ENCODE measurements around the gene TAS1R3.

DNA sequence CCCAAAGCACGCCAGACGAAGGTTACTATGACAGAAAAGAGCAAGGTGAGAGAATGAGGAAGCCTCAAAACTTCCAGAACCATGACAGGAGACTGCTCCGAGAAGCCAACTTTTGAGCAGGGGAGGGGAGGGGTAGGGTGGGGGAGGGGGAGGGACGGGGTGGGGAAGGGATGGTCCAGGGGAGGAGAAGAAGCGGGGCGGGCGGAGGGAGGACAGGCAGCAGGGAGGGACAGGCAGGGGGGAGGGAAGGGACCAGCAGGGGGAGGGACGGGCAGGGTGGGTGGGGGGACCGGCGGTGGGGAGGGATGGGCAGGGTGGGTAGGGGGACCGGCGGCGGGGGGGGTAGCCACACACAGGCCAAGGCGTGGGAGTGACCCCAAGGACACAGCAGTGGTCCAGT is 8.7 kb upstream of the TAS1R3 start:
- TF ChIP-seq, protein P1, sequence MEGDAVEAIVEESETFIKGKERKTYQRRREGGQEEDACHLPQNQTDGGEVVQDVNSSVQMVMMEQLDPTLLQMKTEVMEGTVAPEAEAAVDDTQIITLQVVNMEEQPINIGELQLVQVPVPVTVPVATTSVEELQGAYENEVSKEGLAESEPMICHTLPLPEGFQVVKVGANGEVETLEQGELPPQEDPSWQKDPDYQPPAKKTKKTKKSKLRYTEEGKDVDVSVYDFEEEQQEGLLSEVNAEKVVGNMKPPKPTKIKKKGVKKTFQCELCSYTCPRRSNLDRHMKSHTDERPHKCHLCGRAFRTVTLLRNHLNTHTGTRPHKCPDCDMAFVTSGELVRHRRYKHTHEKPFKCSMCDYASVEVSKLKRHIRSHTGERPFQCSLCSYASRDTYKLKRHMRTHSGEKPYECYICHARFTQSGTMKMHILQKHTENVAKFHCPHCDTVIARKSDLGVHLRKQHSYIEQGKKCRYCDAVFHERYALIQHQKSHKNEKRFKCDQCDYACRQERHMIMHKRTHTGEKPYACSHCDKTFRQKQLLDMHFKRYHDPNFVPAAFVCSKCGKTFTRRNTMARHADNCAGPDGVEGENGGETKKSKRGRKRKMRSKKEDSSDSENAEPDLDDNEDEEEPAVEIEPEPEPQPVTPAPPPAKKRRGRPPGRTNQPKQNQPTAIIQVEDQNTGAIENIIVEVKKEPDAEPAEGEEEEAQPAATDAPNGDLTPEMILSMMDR (IDR thresholded peaks at IDR 0.05) = no peak
- no peak for TF ChIP-seq POLR2A (IDR thresholded peaks at IDR 0.05)

Measured in testis (tissue), 2 donors.